ENCODE results near the gene ACBD4.

ACBD4 gene

DNA sequence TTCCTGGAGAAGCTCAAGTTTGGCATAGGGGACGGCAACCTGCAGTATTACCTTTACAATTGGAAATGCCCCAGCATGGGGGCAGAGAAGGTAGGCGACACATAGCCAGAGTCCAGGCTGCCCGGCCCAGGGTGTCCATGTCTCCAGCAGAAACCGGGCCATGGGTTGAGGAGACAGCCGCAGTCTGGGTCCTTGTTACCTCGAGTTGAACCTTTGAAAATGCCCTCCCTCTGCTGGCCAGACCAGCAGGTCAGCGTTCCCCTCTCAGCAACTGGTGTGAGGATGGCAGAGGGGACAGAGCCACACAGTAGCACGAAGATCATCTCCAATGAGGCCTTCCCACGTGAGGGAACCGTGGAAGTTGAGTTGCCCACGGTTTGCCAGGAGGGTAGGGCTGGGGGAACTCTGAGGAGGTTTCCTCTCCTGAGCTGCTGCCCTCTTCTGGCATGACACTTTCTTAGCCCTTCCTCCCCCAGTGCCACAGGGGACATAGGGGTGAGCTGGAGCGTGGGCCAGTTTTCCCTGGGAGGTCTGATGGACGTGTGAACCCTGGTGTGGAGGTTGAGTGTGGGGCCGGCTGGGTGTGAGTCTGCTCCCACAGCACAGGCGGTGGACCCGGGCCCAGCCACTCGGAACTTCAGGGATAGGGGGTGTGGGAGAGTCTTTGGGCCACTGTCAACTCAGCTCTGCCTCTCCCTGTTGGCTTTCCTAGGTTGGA is 30.4 kb upstream of the ACBD4 start:
- no peak for DNase-seq

DNA sequence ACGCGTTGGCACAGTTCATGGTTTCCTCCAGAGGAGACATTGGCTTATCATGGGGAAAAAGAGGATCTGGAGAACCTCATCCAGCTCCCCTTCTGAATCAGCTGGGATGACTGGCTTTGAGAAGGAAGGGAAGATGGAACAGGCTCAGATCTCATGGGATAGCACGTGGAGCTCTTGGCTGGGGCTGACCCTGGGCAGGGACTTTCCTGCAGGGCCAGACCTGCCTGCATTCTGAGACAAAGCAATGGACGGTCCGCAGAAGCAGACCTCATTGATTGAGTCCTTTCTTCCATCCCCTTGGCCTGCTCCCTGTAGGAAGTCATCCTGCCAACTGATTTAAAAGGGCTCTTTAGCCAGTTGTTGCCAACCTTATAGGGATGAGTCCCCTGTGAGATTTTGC is 29.4 kb upstream of the ACBD4 start:
- DNase-seq: no peak

DNA sequence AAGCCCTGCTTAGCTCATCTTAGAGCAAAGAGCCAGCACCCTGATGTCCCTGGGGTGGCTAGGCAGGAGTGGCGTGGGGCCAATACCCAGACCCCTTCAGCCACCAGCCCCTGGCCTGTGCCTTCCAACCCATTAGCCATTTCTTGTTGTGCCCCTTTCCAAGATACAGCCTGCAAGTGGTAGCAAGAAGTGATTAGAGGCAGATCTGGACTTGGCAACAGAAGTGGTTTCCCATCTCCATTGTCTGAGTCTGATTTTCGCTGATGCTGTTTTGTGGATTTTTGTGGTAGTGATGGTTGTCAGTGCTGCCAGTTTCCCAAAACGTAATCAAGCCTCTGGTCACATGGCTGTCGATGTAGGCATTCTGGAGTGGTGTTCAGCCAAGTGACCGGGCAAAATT is 28.9 kb upstream of the ACBD4 start:
- no peak for DNase-seq

DNA sequence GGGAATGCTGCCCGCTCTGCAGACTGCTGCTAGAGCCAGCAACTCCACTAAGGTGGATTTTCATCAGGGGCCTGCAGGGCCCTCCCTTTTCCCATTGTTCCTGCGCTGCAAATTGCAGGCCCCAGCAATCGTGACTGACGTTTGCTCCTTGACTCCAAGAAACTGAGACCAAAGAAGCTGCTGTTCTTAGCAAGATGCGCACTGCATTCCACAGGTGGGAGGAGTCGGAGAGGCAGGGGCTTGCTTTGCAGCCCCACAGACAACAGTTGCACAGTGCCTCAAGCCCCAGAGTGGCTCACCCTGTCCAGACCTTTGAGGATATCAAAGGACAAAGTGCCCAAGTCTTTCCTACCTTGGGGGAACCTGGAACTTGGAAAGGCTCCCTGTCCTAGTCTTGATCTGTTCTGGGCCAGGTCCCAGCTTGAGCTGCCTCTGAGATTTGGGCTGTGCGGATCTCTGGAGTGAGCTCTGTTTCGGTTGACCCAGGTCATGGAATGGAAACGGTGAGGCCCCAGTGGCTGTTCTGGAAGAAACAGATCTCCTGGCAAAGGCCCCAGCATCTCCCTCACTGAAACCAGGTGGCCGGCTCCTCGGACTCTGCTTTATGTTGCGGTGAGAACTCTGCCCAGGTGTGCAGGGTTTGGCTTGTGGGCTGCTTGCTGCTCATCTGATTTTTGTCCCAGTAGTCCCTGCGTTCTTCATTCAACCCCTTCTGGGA is 28.0 kb upstream of the ACBD4 start:
- no peak for DNase-seq

DNA sequence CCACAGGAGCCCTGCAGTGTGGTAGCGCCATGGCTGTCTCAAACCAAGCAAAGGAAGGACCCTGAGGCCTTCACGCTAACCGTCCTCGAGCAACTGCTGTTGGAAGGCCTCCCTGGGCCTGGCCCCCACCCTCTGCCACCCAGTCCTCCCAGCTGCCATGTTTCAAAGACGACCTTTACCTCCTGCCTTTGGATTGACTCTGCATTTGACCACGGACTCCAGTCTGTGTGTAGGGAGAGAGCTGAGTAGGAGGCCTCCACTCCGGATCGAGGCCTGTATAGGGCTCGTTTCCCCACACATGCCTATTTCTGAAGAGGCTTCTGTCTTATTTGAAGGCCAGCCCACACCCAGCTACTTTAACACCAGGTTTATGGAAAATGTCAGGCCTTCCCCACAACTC is 27.4 kb upstream of the ACBD4 start:
- DNase-seq: no peak

DNA sequence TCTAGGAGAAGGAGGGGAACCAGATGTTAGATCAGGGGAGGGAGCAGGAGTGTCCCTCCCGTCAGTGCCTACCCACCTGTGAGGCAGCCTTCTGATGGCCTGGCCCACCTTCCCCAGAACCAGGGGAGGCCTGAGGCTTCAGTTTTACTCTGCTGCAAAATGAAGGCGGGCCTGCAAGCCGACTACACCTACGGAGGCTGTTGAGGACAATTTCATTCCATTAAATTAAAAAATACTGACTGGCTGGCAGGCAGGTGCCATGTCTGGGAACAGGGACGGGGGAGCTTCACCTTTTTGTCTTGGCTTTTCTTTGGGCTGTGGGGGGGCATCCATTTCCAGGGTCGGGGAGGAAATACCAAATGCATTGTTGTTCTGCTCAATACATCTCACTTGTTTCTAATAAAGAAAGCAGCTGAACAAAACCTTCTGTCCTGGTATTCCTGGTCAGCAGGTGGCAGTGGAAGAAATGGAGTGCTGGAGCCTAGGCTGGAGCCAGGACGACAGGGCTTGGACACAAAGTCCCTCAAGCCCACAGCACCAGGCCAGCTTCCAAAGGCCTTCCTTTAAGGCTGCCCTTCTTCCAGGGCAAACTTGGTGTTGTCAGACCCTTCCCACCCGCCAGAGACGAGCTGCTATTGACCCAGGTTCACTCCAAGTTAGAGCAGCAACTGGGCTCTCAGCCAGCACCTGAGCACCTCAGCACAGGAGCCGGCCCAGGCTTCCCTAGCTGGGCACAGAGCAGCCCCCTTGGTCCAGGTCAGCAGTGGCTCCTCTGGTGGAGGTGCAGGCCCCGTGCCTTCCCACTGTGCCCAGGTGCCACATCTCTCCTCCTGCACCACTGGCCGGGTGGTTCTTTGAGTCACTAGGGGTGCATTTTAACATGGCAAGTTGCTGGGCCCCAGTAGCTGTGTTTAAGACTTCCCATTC is 26.6 kb upstream of the ACBD4 start:
- no peak for DNase-seq

DNA sequence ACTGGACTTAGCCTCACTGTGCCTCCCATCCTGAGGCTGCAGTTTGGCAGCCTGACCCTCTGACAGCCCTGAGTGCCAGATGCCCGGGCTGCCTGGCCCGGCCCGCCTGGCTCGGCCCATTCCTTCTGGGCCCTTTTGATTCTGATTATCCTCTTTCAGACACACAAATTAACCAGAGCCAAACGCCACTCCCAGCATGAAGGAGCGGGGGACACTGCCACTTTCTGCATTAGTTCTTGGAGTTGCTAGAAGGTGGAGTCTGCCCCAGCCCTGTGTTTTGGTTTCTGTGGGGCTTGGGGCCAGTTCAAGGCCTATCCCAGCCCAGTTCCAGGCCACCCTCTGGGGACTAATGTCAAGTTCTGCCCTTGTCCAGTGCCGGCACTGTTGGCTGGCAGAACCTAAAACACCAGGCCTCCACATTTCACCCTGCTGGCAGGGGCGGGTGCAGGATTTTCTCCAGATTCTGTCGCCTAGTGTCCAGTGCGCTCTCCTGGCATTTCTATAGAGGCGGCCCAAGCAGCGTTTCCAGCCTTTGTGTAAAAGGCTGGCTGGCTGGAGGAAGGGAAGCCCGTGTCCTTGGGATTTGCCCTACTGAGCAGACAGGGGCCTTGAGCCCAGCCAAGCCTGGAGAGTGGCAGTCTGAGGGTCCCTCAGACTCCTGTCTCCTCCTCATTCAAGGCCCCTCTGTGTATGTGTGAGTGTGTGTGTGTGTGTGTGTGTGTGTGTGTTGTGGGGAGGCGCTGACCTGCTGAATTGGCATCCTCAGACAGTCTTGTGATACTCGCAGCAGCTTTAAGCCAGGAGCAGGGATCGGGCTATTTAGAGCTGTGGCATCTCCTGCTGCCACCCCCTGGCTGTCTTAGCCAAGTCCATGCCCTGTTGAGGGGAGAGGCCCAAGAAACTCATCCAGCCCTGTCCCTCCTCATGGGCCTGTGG is 24.5 kb upstream of the ACBD4 start:
- DNase-seq: no peak

DNA sequence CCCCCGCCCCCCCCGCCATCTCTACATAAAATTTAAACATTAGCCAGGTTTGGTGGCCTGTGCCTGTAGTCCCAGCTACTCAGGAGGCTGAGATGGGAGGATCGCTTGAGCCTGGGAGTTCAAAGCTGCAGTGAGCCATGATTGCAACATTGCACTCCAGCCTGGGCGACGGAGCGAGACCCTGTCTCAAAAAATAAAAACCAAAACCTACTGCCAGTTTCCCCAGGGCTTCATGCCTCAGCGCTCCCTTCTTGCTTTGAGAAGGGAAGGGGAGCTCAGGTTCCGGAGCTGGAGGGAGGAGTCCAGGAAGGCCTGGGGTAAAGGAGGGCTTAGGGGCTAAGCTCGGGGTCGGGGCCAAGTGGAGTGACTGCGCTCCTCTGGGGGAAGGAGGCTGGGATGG is 23.6 kb upstream of the ACBD4 start:
- no peak for DNase-seq

DNA sequence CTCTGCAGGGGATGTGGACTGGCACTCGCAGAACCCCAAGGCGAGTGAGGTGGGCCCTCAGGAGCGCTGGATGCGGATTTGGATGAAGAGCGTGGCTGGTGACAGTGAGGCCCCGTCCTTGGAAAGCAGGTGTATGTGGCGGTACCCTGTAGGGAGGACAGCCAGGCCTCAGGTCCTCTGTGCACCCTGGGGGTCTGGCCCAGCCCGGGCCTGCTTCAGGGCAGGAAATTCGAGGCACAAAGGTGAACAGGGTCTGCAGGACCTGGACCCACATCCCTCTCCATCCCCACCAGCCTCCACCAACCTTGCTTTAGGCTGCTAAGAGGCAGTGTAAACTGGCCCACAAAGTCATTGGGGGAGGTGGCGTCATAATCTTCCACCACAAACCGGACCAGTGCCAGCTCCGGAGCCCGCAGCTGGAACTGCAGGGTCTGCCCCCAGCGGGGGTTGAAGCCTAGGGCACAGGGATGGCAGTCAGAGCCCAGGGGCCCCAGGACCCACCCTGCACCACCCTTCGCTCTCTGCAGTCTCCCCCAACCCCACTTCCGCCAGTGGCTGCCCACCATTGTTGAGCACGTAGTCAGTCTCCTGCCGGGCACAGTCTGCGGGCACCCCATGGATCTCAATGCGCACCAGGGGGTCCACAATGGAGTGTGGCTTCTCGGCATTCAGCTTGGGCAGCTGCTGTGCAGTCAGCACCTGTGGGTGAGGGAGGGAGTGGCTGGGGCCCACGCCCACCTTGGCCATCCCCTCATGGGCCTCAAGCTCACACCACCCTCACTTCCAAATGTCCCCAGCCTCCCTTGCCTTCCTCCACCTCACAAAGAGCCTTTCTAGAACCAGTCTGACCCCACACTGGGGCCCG is 22.7 kb upstream of the ACBD4 start:
- no peak for DNase-seq

DNA sequence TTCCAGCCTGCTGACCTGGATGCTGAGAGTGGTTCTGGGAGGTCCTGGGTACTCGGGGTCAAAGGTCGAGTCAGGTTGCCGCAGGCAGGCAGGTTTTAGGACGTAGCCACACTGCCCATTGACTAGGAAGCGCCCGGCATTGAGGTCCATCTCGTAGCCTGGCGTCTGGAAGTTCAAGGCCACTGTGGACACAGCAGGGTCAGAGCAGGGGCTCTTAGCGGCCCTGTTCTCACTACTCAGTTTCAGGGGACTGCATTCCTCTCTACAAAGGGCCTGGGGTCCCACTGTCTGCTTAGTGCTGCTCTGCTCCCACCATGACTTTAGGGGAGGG is 22.1 kb upstream of the ACBD4 start:
- DNase-seq: no peak

DNA sequence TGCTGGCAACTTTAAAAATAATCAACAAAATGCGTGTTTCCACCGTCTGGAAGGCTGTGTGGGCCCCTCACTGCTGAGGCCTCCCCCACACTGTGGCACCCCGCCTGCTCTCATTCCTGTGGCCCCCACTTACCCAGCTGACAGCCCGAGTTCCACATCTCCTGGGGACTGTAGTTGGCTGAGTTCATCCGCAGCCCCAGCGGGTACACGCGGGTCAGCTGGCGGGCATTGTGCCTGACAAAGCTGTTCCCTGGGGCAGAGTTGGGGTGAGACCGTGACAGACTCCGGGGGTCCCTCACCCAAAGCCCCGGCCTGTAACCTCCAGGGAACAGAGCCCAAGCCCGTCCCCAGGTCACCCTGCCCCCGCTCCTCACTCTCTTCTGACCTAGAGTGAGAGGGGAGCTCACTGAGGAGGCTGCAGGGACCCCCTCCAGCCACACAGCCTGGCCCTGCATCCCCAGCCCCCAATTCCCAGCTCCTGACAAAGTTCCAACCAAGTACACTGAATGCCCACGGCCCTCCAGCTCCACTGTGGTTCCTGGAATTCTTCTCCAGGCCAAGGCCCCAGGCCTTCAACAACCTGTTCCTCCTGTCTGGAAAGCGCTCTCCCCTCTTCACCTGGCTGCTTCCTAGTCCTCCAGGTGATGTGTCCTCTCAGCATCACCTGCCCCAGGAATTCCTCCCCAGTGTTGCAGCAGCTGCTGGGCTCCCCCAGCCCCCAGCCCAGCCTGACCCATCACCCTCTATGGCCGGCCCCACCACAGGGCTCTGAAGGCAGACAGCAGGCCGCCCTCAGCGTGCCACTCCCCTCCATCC is 21.2 kb upstream of the ACBD4 start:
- no peak for DNase-seq

DNA sequence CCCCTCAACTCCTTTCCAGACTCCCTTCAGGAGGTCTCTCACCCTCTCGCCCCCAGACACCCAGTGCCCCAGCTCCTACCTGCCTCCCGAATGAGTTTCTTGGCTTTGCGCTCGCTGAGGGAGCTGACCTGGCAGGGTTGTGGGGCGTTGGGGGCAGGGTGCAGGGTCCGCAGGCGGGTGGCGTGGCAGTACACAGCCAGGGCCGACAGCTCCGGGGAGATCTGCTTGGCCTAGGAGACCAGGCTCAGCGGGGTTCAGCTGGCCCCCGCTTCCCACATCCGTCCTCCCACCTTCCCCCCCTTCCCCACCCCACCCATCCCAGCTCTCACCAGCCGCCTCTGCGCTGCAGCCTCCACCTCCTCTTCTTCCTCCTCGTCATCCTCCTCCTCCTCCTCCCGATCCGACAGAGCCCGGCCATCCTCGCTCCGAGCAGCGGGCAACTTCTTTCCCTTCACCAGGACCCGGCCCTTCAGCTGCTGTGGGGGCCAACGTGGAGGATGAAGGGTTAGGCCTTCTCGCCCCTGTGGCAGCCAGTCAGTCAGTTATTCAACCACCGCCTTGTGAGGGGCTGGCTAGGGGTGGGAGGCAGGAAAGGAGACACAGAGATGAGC is 20.4 kb upstream of the ACBD4 start:
- no peak for DNase-seq

DNA sequence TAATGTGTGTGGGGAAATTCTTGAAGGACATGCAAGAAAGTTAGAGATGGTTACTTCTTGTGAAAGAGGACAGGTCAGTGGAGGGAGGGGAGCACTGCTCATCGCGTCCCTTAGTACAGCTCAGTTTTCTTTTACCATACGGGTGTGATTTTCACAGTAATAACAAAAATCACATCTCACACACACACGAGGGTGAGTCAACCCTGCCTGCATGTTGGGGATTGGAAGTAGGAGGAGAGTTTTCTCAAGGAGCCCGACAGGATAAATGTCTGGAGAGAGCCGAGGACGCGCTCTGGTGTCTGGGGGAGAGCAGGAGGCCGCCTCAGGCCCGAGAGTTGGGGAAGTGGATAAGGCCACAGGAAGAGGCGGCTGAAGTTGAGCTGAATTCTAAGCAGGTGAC is 19.6 kb upstream of the ACBD4 start:
- DNase-seq: no peak

DNA sequence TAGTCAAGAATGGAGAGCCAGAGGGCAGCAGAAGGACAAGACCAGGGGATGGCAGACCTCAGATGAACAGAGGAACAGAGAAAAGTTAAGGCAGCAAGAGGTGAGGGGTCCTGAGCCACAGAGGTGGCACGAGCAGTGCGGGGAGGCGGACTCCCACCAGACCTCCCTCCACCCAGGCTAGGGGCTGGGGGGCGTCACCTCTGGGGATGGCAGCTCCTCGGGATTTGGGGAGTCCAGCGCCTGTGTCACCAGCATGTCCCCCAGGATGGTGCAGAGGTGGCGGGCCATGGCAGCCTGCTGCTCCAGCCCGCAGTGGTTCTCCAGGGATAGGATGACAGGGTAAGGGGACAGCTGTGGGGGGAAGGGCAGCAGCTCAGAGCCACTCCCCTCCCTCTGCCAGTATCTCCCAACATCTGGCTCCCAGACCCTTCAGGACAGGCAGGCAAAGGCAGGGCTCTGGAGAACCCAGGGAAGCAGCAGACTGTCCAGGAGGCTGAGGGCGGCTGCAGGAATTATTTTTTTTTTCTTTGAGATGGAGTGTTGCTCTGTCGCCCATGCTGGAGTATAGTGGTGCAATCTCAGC is 19.0 kb upstream of the ACBD4 start:
- no peak for DNase-seq

DNA sequence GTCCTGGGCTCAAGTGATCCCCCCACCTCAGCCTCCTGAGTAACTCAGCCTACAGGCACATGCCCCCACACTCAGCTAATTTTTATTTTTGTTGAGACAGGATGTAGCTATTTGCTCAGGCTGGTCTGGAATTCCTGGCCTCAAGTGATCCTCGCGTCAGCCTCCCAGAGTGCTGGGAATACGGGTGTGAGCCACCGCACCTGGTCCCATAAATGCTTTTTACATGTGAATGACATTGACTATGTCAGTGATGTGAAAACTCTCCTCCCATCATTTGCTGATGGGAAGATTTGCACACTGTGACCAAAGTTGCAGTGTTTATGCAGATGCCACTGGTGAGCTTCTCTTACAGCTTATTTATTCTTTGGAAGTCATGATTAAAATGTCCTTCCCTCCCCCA is 18.2 kb upstream of the ACBD4 start:
- no peak for DNase-seq

DNA sequence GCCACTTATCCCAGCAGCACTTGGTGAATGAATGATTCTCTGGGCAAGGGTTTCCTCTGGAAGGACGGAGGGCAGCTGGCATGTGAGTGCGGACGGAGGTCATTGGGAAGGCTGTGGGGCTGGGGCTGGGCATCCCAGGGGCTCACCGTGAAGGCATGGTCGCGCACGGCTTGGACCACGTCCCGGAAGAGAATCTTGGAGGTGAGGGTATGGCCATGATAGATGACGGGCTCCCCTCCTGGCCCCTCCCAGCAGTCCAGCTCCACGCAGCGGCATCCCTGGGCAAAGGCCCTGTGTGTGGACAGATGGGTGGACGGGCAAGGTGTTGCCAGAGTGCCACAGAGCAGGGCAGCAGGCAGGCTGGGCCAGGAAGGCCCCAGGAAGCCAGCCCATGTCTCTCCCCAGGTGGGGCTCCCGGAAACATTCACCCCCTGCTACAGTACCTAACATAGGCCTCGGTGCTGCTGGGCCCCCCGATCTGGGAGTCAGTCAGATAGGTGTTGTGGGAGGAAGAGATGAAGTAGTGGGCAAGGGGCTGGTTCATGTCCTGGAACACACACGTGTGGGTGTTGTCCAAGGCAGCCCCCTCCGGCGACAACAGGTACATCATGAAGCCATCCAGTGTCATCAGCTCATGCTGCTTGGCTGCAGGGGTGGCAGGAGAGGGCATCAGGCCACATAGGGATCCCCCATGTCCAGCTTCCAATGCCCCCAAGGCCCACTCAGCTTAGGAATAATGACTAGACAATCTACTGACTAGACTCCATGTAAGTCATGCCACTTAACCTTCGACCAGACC is 17.4 kb upstream of the ACBD4 start:
- DNase-seq: no peak

DNA sequence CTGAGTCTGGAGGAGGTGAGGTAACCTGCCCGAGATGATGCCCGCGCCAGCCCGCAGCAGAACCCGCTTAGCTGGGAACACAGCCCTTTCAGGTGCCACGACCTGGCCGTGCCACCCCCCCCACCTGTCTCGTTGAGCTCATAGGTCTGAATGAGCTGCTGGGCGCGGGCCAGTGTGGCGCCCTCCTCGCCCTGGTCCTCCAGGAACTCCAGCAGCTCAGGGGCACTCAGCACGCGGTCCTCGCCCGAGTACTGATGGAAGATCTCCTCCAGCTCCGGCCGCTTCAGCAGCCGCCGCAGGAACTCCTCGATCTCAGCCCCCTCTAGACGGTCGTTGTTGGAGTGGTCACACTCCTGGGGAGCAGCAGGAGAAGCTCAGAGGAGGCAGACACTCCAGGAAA is 16.8 kb upstream of the ACBD4 start:
- DNase-seq: no peak

DNA sequence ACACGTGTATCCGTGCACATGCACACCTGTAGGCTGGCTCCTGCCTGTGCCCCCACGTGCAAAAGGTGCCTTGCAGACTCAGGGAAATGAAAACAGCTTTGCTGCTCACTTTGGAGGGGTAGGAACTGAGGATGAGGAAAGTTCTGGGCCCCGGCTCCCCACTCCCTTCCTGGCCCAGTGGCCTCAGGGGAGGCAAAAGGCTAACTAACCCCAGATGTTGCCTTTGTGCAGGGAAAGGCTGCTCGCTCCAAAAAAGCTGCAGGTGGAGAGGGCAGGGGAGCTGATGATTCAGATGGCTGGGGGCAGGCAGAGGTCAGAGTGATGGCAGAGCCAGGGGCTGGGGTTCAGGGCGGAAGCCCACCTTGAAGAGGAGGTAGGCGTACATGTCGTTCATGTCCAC is 15.5 kb upstream of the ACBD4 start:
- no peak for DNase-seq

DNA sequence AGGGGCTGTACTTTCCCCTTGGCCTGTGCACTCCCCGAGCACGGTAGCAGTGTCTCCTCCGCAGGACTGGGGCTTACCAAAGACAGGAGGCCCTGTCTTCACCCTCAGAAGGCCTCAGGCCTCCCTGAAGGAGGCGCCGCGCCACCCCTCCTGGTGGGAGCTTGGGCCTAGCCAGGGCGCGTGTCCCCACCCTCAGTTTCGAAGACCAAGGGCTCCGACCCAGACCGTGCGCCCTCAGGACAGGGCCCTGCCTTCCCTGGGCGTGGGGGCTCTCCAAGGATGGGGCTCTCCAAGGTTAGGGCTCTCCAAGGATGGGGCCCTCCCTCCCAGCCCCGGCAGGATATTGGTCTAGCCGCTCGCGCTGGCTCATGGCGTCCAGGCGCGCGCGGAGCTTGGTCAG is 14.9 kb upstream of the ACBD4 start:
- DNase-seq: no peak

All from CD4-positive, alpha-beta T cell treated with Interferon alpha-2 for 1 hour (primary cell).